ENCODE measurements around the gene TMEM63C. TPM values are rescaled to one million over a fixed set of nuclear protein-coding genes. Genes with fewer than 3 reads are reported as not detected.

Gene TMEM63C
- total RNA-seq, 2 donors from 2014 or later: 1.9 to 2.1 TPM

DNA sequence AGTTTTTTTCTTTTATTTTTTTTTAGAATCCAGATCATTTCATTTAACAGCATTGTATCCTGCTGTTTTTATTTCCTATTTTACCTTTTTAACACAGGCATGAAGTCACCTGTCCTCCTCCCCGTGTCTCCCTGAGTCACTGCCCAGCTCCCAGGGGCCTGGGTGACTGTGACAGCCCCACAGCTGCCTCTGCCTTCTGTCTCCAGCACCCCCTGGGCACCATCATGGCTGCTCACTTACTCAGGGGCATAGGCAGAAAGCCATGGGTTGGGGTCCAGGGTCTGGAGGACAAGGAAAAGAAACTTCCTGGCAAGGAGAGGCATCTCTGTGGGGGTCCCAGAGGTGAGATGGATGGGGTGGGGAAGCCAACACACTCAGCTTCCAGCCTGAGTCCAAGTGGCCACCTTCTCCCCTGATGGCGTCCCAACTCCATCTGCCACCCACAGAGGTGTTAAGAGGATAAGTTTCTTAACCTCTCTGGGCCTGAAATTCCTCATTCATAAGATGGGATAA lies 25.3 kb downstream of the TMEM63C start:
- Mint-ChIP-seq H3K9me3 (no peaks in the 10 kb centered on the region), H3K4me3 (no peak overlapping the region), H3K27me3 (ENCODE audit: low read depth) (peaks cover 16% of the 10 kb centered on the region), H3K4me1 (ENCODE audit: low read depth) (no peaks in the 10 kb centered on the region), H3K36me3 (ENCODE audit: insufficient read depth in 2 of 2) (no peaks in the 10 kb centered on the region), H3K27ac (no peak overlapping the region)
- no peak for DNase-seq
- ATAC-seq (replicated peaks in 1 of 2): no peak

DNA sequence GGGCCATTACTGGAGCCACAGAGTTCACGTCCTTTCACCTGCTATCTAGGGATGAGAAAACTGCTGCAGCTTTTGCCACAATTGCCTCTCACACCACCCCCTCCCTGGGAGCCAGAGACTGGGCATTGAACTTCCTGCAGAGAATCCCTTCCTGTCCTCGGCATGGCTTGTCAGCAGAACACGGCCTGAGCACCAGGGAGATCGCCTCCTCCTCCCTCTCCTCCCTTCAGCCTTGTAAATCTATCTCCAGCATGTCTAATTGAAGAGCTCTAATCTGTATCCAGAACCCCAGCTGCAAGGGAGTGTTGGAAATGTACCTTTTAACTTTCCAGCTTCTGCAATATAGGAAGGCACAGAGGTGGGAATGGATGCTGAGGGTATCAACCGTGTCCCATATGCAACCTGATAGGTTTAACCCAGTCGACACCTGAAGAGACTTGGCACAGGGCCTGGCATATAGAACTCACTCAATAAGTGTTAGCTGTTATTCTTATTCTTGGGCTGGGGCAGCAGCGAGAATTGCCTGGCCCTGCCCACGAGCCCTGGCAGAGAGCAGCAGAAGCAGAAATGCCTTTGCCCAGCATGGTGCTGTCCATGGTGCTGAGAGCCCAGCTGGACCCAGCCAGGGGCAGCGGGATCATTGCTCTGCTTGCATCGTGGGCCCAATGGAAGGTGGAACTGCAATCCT lies 26.8 kb downstream of the TMEM63C start:
- ATAC-seq (replicated peaks in 1 of 2) (no peak), DNase-seq (peak; percentile 55 to 57)
- H3K4me3 Mint-ChIP-seq: no peak overlapping the region

DNA sequence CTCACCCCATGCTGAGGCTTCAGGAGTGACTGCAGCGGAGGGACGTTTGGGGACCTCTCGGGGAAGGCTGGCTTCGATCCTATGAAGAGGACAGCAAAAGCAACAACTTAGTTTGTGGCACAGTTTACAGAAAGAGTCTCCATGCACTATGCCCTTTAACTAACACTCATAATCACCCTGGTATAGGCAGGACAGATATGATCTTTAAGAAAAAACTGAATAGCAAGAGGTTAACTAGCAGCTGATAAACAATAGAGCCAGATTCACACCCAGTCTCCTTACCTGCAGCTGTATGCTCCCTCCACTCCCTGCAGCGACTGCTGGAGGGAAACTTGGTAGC lies 27.4 kb downstream of the TMEM63C start:
- ATAC-seq (replicated peaks in 1 of 2) (no peak), DNase-seq (no peak)
- peaks cover 19% of the 10 kb centered on the region for H3K27me3 Mint-ChIP-seq (ENCODE audit: low read depth)
- no peaks in the 10 kb centered on the region for H3K4me1 Mint-ChIP-seq (ENCODE audit: low read depth)
- no peaks in the 10 kb centered on the region for H3K9me3 Mint-ChIP-seq
- H3K36me3 Mint-ChIP-seq (ENCODE audit: insufficient read depth in 2 of 2): no peaks in the 10 kb centered on the region
- H3K4me3 Mint-ChIP-seq: no peak overlapping the region
- no peak overlapping the region for H3K27ac Mint-ChIP-seq

More for the DNA sequence above, 26.8 kb downstream of the TMEM63C start:
- Mint-ChIP-seq H3K4me1 (ENCODE audit: low read depth) (no peaks in the 10 kb centered on the region), H3K27ac (no peak overlapping the region), H3K36me3 (ENCODE audit: insufficient read depth in 2 of 2) (no peaks in the 10 kb centered on the region), H3K27me3 (ENCODE audit: low read depth) (peaks cover 16% of the 10 kb centered on the region), H3K9me3 (no peaks in the 10 kb centered on the region)

DNA sequence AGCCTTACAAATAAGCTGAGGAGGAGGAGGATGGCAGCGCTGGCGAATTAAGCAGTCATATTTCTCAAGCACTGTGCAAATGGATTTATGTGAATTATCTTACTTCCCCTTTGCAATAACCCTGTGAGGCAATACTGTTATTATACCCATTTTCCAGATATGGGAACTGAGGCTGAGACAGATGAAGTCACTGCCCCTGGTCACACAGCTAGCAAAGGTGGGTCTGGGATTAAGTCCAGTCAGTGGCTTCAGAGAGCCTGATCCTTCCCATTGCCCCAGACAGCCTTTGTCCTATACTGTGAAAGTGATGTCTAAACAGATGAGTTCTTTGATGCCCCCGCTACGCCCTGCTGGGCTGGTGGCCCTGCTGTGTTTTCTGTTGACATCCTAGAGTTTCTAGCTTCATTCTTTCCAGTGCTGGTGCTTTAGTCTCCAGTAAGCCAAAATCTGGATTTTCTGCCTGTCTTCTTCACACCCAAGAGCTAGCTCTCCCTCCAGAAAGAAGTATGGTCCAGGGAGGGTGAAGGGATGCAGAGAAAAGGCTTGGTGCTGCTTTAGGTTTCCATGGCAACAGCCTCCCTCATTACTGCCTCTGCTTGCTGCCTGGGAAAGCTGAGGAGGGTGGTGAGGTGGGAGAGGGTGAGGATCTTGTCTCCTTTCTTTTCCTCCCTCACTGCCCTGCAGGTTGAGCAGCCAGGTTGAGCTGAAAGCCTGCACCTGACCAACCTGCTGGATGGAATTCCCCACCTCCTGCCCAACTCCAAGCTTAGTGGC lies 30.7 kb downstream of the TMEM63C start:
- no peak for ATAC-seq (replicated peaks in 1 of 2)
- no peaks in the 10 kb centered on the region for H3K9me3 Mint-ChIP-seq
- peaks cover 42% of the 10 kb centered on the region for H3K27me3 Mint-ChIP-seq (ENCODE audit: low read depth)

DNA sequence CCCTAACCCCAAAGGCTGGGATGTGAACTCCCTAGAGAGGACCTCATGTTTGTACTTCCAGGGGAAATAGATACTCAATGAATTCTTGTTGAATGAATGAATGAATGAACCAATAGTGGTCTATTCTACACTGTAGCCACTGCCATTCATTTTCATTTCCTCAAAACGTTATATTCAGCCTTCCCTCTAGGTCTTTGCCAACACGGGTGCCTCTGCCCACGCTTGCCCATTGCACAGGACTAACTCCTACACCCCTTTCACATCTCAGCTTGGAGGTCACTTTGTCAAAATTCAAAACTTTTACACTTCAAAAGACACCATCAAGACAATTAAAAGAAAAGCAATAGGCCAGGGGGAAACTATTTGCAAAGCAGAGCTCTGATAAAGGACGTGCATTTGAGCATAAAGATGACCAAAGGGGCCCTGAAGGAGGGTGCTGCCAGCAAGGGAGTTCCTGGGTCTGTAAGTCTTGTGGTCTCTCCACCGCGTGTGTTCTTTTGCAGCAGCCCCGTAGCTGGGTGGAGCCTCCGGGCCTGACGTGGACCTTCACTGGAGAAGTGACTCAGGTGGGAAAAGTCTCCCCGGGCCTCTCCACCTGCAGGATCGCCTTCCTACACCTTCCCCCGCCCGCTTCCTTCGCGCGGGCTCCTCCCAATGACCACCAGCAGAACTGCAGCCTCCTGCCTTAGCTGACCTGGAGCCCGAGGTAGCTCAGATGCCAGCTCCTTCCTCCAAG lies 31.5 kb downstream of the TMEM63C start:
- ATAC-seq (replicated peaks in 1 of 2) (peak; percentile 53 to 58), DNase-seq (peak; percentile 41)
- H3K4me3 Mint-ChIP-seq: no peak overlapping the region
- H3K4me1 Mint-ChIP-seq (ENCODE audit: low read depth): no peaks in the 10 kb centered on the region
- peaks cover 36% of the 10 kb centered on the region for H3K27me3 Mint-ChIP-seq (ENCODE audit: low read depth)
- no peaks in the 10 kb centered on the region for H3K9me3 Mint-ChIP-seq
- H3K27ac Mint-ChIP-seq: no peak overlapping the region
- no peaks in the 10 kb centered on the region for H3K36me3 Mint-ChIP-seq (ENCODE audit: insufficient read depth in 2 of 2)

More for the DNA sequence above, 30.7 kb downstream of the TMEM63C start:
- Mint-ChIP-seq H3K27ac (no peak overlapping the region), H3K4me1 (ENCODE audit: low read depth) (no peaks in the 10 kb centered on the region), H3K36me3 (ENCODE audit: insufficient read depth in 2 of 2) (no peaks in the 10 kb centered on the region), H3K4me3 (no peak overlapping the region)
- no peak for DNase-seq

DNA sequence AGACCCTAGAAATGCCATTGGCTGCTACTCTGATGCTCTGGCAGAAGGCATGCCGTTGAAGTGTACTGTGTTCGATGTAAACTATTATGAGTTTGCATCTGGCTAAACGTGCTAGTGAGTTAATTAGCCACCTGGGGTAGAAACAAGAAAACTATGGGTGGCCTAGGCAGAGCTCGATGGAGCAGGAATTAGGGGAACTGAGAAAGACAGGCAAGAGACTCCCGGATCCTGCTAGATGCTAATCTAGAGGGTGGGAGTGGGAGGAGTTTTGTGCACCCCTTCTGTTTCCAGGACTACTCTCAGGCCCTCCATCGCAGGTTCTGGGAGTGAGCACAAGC lies 32.0 kb downstream of the TMEM63C start:
- H3K36me3 Mint-ChIP-seq (ENCODE audit: insufficient read depth in 2 of 2): no peaks in the 10 kb centered on the region
- H3K9me3 Mint-ChIP-seq: no peaks in the 10 kb centered on the region
- ATAC-seq (replicated peaks in 1 of 2): no peak

DNA sequence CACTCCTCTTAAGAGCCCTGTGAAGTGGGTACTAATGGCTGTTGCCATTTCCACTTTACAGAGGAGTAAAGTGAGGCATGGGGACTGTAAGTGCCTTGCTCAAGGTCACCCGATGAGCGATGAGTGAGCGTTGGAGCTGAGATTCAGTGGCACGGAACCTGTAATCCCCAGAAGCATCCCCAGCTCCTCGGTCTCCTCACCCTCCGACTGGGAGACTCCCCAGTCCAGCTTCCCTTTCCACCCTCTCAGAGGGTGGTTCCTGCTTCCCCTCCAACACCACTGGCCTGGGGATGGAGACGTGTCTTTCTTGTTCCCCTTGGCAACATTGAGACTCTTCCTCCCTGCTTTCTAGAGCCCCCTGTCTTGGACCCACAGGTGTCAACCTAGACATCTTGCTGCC lies 32.6 kb downstream of the TMEM63C start:
- no peak overlapping the region for H3K4me3 Mint-ChIP-seq
- no peak for ATAC-seq (replicated peaks in 1 of 2)
- H3K27ac Mint-ChIP-seq: no peak overlapping the region
- no peak for DNase-seq
- H3K36me3 Mint-ChIP-seq (ENCODE audit: insufficient read depth in 2 of 2): no peaks in the 10 kb centered on the region
- H3K9me3 Mint-ChIP-seq: no peaks in the 10 kb centered on the region
- H3K4me1 Mint-ChIP-seq (ENCODE audit: low read depth): no peaks in the 10 kb centered on the region
- peaks cover 30% of the 10 kb centered on the region for H3K27me3 Mint-ChIP-seq (ENCODE audit: low read depth)

More for the DNA sequence above, 32.0 kb downstream of the TMEM63C start:
- Mint-ChIP-seq H3K4me3 (no peak overlapping the region), H3K27me3 (ENCODE audit: low read depth) (peaks cover 31% of the 10 kb centered on the region), H3K27ac (no peak overlapping the region), H3K4me1 (ENCODE audit: low read depth) (no peaks in the 10 kb centered on the region)
- DNase-seq: no peak

DNA sequence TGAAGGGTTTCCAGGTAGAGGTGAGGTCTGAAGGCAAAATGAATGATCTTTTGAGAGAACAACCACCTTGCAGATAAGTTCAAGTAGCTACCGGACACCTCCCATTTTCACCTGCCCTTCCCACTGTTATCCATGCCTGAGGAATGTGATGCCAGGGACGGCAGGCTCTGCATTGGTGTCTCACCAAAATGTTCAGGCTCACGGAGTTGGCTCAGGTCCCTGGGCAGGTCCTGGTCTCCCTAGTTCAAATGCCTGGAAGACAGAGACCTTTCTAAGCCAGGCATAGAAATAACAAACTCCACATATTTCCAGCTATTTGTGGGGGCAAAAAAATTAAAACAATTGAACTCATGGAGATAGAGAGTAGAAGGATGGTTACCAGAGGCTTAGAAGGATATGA lies 36.0 kb downstream of the TMEM63C start:
- DNase-seq (no peak), ATAC-seq (replicated peaks in 1 of 2) (no peak)
- Mint-ChIP-seq H3K27ac (no peak overlapping the region), H3K27me3 (ENCODE audit: low read depth) (peaks cover 38% of the 10 kb centered on the region), H3K36me3 (ENCODE audit: insufficient read depth in 2 of 2) (no peaks in the 10 kb centered on the region), H3K4me1 (ENCODE audit: low read depth) (peaks cover 5% of the 10 kb centered on the region), H3K4me3 (no peak overlapping the region), H3K9me3 (peaks cover 1 to 2% of the 10 kb centered on the region in 2 donors)

DNA sequence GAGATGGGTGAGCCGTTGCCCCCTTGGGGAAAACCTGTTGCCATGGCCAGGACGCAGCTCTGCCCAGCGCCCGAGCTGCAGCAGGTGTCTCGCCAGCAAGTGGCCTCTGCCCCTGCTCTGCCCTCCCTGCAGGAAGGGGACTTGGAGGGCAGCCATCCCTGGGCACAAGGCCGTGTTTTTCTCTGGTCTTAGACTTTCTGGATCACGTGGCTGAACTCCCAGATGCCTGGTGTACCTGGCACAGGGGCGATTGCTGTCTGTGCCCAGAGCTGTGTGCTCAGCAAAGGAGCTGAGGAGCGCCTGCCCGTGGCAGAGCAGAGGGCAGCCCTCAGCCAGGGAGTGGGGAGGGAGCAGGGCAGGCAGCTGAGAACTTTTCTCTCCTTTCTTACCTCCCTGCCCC lies 38.0 kb downstream of the TMEM63C start:
- H3K27ac Mint-ChIP-seq: no peak overlapping the region
- peaks cover 28% of the 10 kb centered on the region for H3K27me3 Mint-ChIP-seq (ENCODE audit: low read depth)
- ATAC-seq (replicated peaks in 1 of 2) (no peak), DNase-seq (no peak)
- peaks cover 5% of the 10 kb centered on the region for H3K4me1 Mint-ChIP-seq (ENCODE audit: low read depth)
- H3K36me3 Mint-ChIP-seq (ENCODE audit: insufficient read depth in 2 of 2): no peaks in the 10 kb centered on the region
- peaks cover 1 to 2% of the 10 kb centered on the region in 2 donors for H3K9me3 Mint-ChIP-seq
- no peak overlapping the region for H3K4me3 Mint-ChIP-seq

DNA sequence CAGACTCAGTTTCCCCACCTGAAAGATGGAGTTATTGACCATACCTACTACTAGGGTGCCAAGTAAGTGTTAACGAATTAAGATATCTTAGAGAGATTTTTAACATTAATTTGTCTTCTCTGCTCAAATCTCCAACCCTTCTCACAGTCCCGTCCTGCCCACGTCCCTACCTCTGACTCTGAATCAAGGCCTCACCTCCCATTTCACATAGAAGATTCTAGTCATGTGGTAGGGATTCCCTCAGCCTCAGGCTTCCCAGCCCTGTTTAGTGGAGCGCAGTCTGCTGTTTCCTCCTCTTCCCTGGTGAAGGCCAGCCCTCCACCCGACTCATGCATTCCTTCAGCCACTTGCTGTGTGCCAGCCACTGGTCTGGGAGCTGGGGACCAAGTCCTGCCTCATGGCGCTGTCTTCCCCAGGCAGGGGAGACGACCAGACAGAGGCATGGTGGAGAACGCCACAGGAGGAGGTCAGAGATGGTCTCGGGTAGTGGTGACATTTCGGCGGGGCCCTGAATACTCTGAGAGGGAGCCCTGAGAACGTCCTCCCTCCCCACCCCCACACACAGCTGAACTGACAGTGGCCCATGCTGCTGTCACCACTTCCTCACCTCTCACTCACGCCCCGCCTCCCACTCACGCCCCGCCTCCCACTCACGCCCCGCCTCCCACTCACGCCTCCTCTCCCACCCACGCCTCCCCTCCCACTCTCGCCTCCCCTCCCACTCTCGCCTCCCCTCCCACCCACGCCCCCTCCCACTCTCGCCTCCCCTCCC lies 38.8 kb downstream of the TMEM63C start:
- ATAC-seq (replicated peaks in 1 of 2) (no peak), DNase-seq (no peak)
- Mint-ChIP-seq H3K4me3 (no peak overlapping the region), H3K9me3 (peaks cover 1 to 2% of the 10 kb centered on the region in 2 donors), H3K27ac (no peak overlapping the region), H3K27me3 (ENCODE audit: low read depth) (peaks cover 20% of the 10 kb centered on the region), H3K36me3 (ENCODE audit: insufficient read depth in 2 of 2) (no peaks in the 10 kb centered on the region), H3K4me1 (ENCODE audit: low read depth) (peaks cover 5% of the 10 kb centered on the region)

DNA sequence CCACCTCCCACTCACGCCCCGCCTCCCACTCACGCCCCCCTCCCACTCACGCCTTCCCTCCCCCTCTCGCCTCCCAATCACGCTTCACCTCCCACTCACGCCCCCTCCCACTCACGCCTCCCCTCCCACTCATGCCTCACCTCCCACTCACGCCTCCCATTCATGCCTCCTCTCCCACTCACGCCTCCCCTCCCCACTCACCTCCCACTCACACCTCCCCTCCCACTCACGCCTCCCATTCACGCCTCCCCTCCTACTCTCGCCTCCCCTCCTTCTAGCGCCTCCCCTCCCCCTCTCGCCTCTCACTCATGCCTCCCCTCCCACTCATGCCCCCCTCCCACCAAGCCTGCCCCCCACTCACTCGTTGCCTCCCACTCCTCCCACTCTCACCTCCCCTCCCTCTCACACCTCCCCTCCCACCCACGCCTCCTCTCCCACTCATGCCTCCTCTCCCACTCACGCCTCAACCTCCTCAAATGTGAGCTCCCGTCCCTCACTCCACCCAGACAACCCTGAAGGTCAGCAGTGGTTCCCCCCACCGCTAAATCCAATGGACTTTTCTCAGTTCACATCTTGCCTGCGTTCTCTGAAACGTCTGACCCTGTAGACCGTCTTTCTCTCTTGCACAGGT lies 39.8 kb downstream of the TMEM63C start:
- Mint-ChIP-seq H3K36me3 (ENCODE audit: insufficient read depth in 2 of 2) (no peaks in the 10 kb centered on the region), H3K27ac (no peak overlapping the region), H3K4me1 (ENCODE audit: low read depth) (peaks cover 5% of the 10 kb centered on the region), H3K4me3 (no peak overlapping the region), H3K9me3 (peaks cover 1 to 2% of the 10 kb centered on the region in 2 donors), H3K27me3 (ENCODE audit: low read depth) (peaks cover 12% of the 10 kb centered on the region)
- ATAC-seq (replicated peaks in 1 of 2): no peak
- no peak for DNase-seq

DNA sequence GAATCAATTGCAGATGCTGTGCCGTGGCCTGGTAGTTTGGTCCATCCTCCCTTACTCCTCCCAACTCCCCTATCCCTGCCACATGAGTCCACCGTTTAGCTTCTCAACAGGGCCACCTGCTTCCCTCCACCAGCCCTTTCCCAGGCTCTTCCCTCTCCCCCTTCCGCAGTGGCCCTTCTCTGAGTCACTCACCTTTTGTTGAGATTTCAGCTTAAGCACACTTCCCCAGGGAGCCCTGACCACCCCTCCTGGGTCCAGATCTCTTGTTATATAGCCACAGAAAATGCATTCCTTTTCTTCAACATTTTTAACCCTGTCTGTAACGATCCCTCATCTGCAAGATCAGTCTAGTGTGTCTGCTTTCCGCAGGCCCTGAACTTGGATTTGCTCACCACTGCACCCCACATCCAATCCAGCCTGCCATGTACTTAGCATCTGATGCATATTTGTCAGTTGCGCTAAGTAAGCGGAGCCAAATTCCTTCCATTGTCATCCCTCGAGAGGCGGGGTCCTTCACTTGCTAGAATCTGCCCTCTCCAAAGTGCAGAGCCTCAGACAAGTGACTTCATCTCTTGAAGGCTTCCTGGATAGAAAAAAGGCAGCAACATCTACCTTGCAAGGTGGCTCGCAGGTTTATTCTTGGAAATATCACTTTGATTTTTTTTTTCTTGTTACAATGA lies 41.1 kb downstream of the TMEM63C start:
- peaks cover 1 to 2% of the 10 kb centered on the region in 2 donors for H3K9me3 Mint-ChIP-seq
- DNase-seq (no peak), ATAC-seq (replicated peaks in 1 of 2) (no peak)
- H3K4me1 Mint-ChIP-seq (ENCODE audit: low read depth): peaks cover 5% of the 10 kb centered on the region
- H3K27me3 Mint-ChIP-seq (ENCODE audit: low read depth): peaks cover 8% of the 10 kb centered on the region
- H3K36me3 Mint-ChIP-seq (ENCODE audit: insufficient read depth in 2 of 2): no peaks in the 10 kb centered on the region
- no peak overlapping the region for H3K4me3 Mint-ChIP-seq
- H3K27ac Mint-ChIP-seq: no peak overlapping the region
